Adipocyte (in vitro differentiated cells): ENCODE data around the gene SIK2.

ENCODE experiments used
- DNase-seq: peaks from one replicate; pipeline ENCODE4 v3.0.0-alpha.2; 2015; ENCODE audit warnings: low read depth
- H3K27me3 ChIP-seq: replicated peaks from 2 replicates; pipeline ENCODE4 v1.7.0; 2013; ENCODE audit warnings: mild to moderate bottlenecking, low read length, moderate library complexity; ENCODE audit not compliant: control insufficient read depth, insufficient read depth
- H3K36me3 ChIP-seq: 2 replicates; pipeline ENCODE4 v1.7.0; 2013; ENCODE audit warnings: low read length, mild to moderate bottlenecking, moderate library complexity; ENCODE audit not compliant: control insufficient read depth, insufficient read depth, severe bottlenecking
- H3K4me1 ChIP-seq: 2 replicates; pipeline ENCODE4 v1.7.0; 2013; ENCODE audit warnings: mild to moderate bottlenecking, low read length, moderate library complexity; ENCODE audit not compliant: control insufficient read depth, insufficient read depth
- H3K4me3 ChIP-seq: 2 replicates; pipeline ENCODE4 v1.7.0; 2013; ENCODE audit warnings: mild to moderate bottlenecking, low read length, moderate library complexity
- H3K9ac ChIP-seq: 2 replicates; pipeline ENCODE4 v1.7.0; 2013; ENCODE audit warnings: mild to moderate bottlenecking, low read length, moderate library complexity
- H3K9me3 ChIP-seq: 2 replicates; pipeline ENCODE4 v1.7.0; 2013; ENCODE audit warnings: mild to moderate bottlenecking, low read length, moderate library complexity; ENCODE audit not compliant: control insufficient read depth

The SIK2 gene

GRCh38 chr11:111566324-111566723, 35.9 kb upstream of the SIK2 start:
- Histone ChIP-seq H3K36me3 (no peaks in the 10 kb centered on the region), H3K27me3 (no peaks in the 10 kb centered on the region), H3K9ac (no peak overlapping the region), H3K4me3 (no peak overlapping the region), H3K9me3 (no peaks in the 10 kb centered on the region), H3K4me1 (peaks cover 15% of the 10 kb centered on the region)
- no peak for DNase-seq

- H3K27me3 ChIP-seq = no peaks in the 10 kb centered on the region
- H3K9ac ChIP-seq = no peak overlapping the region
- no peak for DNase-seq
- no peaks in the 10 kb centered on the region for H3K9me3 ChIP-seq
- peaks cover 14% of the 10 kb centered on the region for H3K4me1 ChIP-seq
- no peak overlapping the region for H3K4me3 ChIP-seq
- H3K36me3 ChIP-seq = no peaks in the 10 kb centered on the region
Observed at GRCh38 chr11:111569476-111569875, 32.8 kb upstream of the SIK2 start.

GRCh38 chr11:111570796-111571195, 31.5 kb upstream of the SIK2 start:
- Histone ChIP-seq H3K27me3 (no peaks in the 10 kb centered on the region), H3K9me3 (no peaks in the 10 kb centered on the region), H3K36me3 (no peaks in the 10 kb centered on the region), H3K4me3 (no peak overlapping the region), H3K9ac (no peak overlapping the region), H3K4me1 (peaks cover 18% of the 10 kb centered on the region)
- DNase-seq = no peak

GRCh38 chr11:111571829-111572501, 30.3 kb upstream of the SIK2 start:
- H3K4me3 ChIP-seq = no peak overlapping the region
- no peak overlapping the region for H3K9ac ChIP-seq
- H3K27me3 ChIP-seq = no peaks in the 10 kb centered on the region
- H3K4me1 ChIP-seq = peaks cover 18% of the 10 kb centered on the region
- H3K36me3 ChIP-seq = no peaks in the 10 kb centered on the region
- no peaks in the 10 kb centered on the region for H3K9me3 ChIP-seq
- no peak for DNase-seq

GRCh38 chr11:111572581-111572980, 29.7 kb upstream of the SIK2 start:
- Histone ChIP-seq H3K4me1 (peaks cover 18% of the 10 kb centered on the region), H3K36me3 (no peaks in the 10 kb centered on the region), H3K4me3 (no peak overlapping the region), H3K9ac (no peak overlapping the region), H3K9me3 (no peaks in the 10 kb centered on the region), H3K27me3 (no peaks in the 10 kb centered on the region)
- DNase-seq = no peak

GRCh38 chr11:111573821-111574249, 28.4 kb upstream of the SIK2 start:
- H3K4me1 ChIP-seq = peaks cover 18% of the 10 kb centered on the region
- H3K36me3 ChIP-seq = no peaks in the 10 kb centered on the region
- peak overlapping the region; percentile 64 for H3K9ac ChIP-seq
- H3K9me3 ChIP-seq = no peaks in the 10 kb centered on the region
- peak overlapping the region; percentile 77 for H3K4me3 ChIP-seq
- no peaks in the 10 kb centered on the region for H3K27me3 ChIP-seq
- peak; percentile 48 for DNase-seq

- H3K27me3 ChIP-seq = no peaks in the 10 kb centered on the region
- no peak for DNase-seq
- peaks cover 18% of the 10 kb centered on the region for H3K4me1 ChIP-seq
- no peaks in the 10 kb centered on the region for H3K36me3 ChIP-seq
- H3K4me3 ChIP-seq = peak overlapping the region; percentile 77
- H3K9ac ChIP-seq = peak overlapping the region; percentile 64
- no peaks in the 10 kb centered on the region for H3K9me3 ChIP-seq
Observed at GRCh38 chr11:111574373-111575225, 27.6 kb upstream of the SIK2 start.

GRCh38 chr11:111575740-111576139, 26.5 kb upstream of the SIK2 start:
- no peaks in the 10 kb centered on the region for H3K36me3 ChIP-seq
- DNase-seq = no peak
- no peak overlapping the region for H3K4me3 ChIP-seq
- no peaks in the 10 kb centered on the region for H3K9me3 ChIP-seq
- H3K9ac ChIP-seq = no peak overlapping the region
- peaks cover 18% of the 10 kb centered on the region for H3K4me1 ChIP-seq
- no peaks in the 10 kb centered on the region for H3K27me3 ChIP-seq

- Histone ChIP-seq H3K4me3 (no peak overlapping the region), H3K36me3 (no peaks in the 10 kb centered on the region), H3K9ac (no peak overlapping the region), H3K4me1 (peaks cover 10% of the 10 kb centered on the region), H3K27me3 (no peaks in the 10 kb centered on the region), H3K9me3 (no peaks in the 10 kb centered on the region)
- DNase-seq = no peak
Observed at GRCh38 chr11:111577821-111578220, 24.4 kb upstream of the SIK2 start.

- no peak overlapping the region for H3K9ac ChIP-seq
- no peak for DNase-seq
- no peak overlapping the region for H3K4me3 ChIP-seq
- no peaks in the 10 kb centered on the region for H3K9me3 ChIP-seq
- no peaks in the 10 kb centered on the region for H3K27me3 ChIP-seq
- H3K36me3 ChIP-seq = no peaks in the 10 kb centered on the region
- no peaks in the 10 kb centered on the region for H3K4me1 ChIP-seq
Observed at GRCh38 chr11:111581341-111581740, 20.9 kb upstream of the SIK2 start.

- Histone ChIP-seq H3K9me3 (no peaks in the 10 kb centered on the region), H3K9ac (no peak overlapping the region), H3K27me3 (no peaks in the 10 kb centered on the region), H3K4me1 (peaks cover 3% of the 10 kb centered on the region), H3K4me3 (no peak overlapping the region), H3K36me3 (no peaks in the 10 kb centered on the region)
- DNase-seq = peak; percentile 30
Observed at GRCh38 chr11:111582163-111582562, 20.1 kb upstream of the SIK2 start.
